ENCODE results near the gene RALA.

DNA sequence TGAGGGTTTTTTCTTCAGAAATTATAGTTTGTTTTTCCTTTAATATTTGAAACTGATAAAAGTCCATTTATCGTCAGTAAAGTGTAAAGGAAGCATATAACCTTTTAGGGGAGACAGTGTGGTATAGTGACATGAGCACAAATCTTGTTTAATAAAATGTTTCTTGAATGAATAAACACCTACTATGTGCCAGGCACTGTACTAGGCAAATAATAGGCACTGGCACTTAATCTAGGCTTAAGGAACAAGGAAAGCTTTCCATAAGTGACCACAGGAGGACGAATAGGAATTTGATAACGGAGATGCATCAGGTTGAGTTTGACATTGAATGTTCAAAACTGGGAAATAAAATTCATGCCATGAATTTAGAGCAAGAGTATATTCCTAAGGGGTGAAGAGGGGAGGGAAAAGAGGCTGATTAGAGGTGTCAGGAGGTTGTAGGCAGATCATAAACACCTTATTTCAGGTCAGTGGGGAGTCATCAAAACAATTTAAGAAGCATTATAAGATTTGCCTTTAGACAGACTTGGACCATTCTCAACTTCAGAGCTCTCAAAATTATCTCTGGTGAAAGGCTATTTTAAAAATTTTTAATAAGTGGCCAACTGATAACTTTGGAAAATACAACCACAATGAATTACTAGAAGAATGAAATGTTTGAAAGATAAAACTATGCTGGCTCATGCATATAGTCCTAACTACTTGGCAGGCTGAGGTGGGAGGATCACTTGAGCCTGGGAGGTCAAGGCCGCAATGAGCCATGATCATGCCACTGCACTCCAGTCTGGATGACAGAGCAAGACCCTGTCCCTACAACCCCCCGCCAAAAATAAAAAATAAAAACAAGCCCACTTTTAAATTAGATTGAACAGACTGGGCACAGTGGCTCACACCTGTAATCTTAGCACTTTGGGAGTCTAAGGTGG, 22.4 kb downstream of the RALA start:
- TF ChIP-seq POLR2A (IDR thresholded peaks at IDR 0.05): no peak
- TF ChIP-seq, protein P1, sequence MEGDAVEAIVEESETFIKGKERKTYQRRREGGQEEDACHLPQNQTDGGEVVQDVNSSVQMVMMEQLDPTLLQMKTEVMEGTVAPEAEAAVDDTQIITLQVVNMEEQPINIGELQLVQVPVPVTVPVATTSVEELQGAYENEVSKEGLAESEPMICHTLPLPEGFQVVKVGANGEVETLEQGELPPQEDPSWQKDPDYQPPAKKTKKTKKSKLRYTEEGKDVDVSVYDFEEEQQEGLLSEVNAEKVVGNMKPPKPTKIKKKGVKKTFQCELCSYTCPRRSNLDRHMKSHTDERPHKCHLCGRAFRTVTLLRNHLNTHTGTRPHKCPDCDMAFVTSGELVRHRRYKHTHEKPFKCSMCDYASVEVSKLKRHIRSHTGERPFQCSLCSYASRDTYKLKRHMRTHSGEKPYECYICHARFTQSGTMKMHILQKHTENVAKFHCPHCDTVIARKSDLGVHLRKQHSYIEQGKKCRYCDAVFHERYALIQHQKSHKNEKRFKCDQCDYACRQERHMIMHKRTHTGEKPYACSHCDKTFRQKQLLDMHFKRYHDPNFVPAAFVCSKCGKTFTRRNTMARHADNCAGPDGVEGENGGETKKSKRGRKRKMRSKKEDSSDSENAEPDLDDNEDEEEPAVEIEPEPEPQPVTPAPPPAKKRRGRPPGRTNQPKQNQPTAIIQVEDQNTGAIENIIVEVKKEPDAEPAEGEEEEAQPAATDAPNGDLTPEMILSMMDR (IDR thresholded peaks at IDR 0.05): no peak

All from lower leg skin (tissue), 3 donors.